ENCODE data around the gene ADAM10.

The ADAM10 gene

DNA sequence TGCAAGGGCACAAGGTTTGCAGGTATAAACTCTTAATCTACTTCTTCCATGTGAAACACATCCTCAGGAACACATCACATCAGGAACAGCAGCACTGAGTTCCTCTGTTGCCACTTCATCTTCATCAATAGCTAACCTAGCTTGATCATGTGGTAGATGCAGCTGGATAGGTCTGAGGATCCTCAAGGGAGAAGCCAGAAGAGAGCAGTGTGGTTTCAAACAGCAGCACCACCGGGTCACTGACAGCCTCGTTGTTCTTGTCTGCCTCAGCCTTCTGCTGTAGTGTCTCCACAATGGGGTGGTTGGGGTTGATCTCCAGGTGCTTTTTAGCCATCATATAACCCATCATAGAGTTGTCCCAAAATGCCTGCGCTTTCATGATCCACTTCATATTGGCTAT is 58.8 kb downstream of the ADAM10 start:
- H3K9ac ChIP-seq: no peak overlapping the region
- no peaks in the 10 kb centered on the region for H3K27me3 ChIP-seq (ENCODE audit: control insufficient read depth, insufficient read depth, low read length)

DNA sequence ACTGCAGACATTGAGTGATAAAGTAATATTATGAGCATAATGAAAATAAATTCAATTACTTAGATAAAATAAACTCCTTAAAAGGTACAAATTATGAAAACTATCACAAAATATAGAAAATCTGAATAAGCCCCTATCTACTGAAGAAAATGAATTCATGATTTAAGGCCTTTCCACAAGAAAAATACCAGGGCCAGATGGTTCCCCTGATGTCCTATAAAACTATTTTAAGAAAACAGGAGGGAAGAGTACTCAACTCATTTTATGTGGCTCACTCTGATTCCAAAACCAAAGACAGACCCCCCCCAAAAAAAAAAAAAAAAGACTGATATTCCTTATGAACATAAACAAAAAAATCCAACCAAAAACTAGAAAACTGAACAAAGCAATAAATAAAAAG is 59.9 kb downstream of the ADAM10 start:
- H2AFZ ChIP-seq: no peak overlapping the region
- no peak overlapping the region for H3K4me3 ChIP-seq (ENCODE audit: low read depth, low read length)
- H3K4me1 ChIP-seq: no peaks in the 10 kb centered on the region
- no peak overlapping the region for H3K9ac ChIP-seq
- no peaks in the 10 kb centered on the region for H3K9me3 ChIP-seq (ENCODE audit: control insufficient read depth, low read length)
- no peaks in the 10 kb centered on the region for H3K27me3 ChIP-seq (ENCODE audit: control insufficient read depth, insufficient read depth, low read length)
- peaks cover 4% of the 10 kb centered on the region for H3K79me2 ChIP-seq
- TF ChIP-seq, protein P1, sequence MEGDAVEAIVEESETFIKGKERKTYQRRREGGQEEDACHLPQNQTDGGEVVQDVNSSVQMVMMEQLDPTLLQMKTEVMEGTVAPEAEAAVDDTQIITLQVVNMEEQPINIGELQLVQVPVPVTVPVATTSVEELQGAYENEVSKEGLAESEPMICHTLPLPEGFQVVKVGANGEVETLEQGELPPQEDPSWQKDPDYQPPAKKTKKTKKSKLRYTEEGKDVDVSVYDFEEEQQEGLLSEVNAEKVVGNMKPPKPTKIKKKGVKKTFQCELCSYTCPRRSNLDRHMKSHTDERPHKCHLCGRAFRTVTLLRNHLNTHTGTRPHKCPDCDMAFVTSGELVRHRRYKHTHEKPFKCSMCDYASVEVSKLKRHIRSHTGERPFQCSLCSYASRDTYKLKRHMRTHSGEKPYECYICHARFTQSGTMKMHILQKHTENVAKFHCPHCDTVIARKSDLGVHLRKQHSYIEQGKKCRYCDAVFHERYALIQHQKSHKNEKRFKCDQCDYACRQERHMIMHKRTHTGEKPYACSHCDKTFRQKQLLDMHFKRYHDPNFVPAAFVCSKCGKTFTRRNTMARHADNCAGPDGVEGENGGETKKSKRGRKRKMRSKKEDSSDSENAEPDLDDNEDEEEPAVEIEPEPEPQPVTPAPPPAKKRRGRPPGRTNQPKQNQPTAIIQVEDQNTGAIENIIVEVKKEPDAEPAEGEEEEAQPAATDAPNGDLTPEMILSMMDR (IDR thresholded peaks at IDR 0.05): no peak
- no peaks in the 10 kb centered on the region for H3K36me3 ChIP-seq (ENCODE audit: control insufficient read depth, insufficient read depth, low read length)
- no peak overlapping the region for H3K4me2 ChIP-seq (ENCODE audit: low read length)
- no peak overlapping the region for H3K27ac ChIP-seq

More for the DNA sequence above, 58.8 kb downstream of the ADAM10 start:
- no peaks in the 10 kb centered on the region for H3K36me3 ChIP-seq (ENCODE audit: control insufficient read depth, insufficient read depth, low read length)
- H2AFZ ChIP-seq: no peak overlapping the region
- TF ChIP-seq, protein P1 (IDR thresholded peaks at IDR 0.05): no peak
- no peaks in the 10 kb centered on the region for H3K9me3 ChIP-seq (ENCODE audit: control insufficient read depth, low read length)
- no peak overlapping the region for H3K4me2 ChIP-seq (ENCODE audit: low read length)
- H3K27ac ChIP-seq: no peak overlapping the region
- H3K4me3 ChIP-seq (ENCODE audit: low read depth, low read length): no peak overlapping the region
- peaks cover 4% of the 10 kb centered on the region for H3K79me2 ChIP-seq
- H3K4me1 ChIP-seq: no peaks in the 10 kb centered on the region

GRCh38 chr15:58686286-58686685 is 63.2 kb downstream of the ADAM10 start:
- Histone ChIP-seq H3K36me3 (ENCODE audit: control insufficient read depth, insufficient read depth, low read length) (no peaks in the 10 kb centered on the region), H3K4me2 (ENCODE audit: low read length) (no peak overlapping the region), H3K9ac (no peak overlapping the region), H3K27me3 (ENCODE audit: control insufficient read depth, insufficient read depth, low read length) (no peaks in the 10 kb centered on the region), H2AFZ (no peak overlapping the region), H3K9me3 (ENCODE audit: control insufficient read depth, low read length) (no peaks in the 10 kb centered on the region), H3K27ac (no peak overlapping the region), H3K79me2 (no peaks in the 10 kb centered on the region), H3K4me3 (ENCODE audit: low read depth, low read length) (no peak overlapping the region), H3K4me1 (no peaks in the 10 kb centered on the region)
- TF ChIP-seq, protein P1 (IDR thresholded peaks at IDR 0.05): no peak

GRCh38 chr15:58684751-58685150 is 64.8 kb downstream of the ADAM10 start:
- Histone ChIP-seq H3K4me1 (no peaks in the 10 kb centered on the region), H3K36me3 (ENCODE audit: control insufficient read depth, insufficient read depth, low read length) (no peaks in the 10 kb centered on the region), H2AFZ (no peak overlapping the region), H3K27me3 (ENCODE audit: control insufficient read depth, insufficient read depth, low read length) (no peaks in the 10 kb centered on the region), H3K9me3 (ENCODE audit: control insufficient read depth, low read length) (no peaks in the 10 kb centered on the region), H3K4me3 (ENCODE audit: low read depth, low read length) (no peak overlapping the region), H3K27ac (no peak overlapping the region), H3K79me2 (no peaks in the 10 kb centered on the region), H3K4me2 (ENCODE audit: low read length) (no peak overlapping the region), H3K9ac (no peak overlapping the region)
- TF ChIP-seq, protein P1 (IDR thresholded peaks at IDR 0.05): no peak

DNA sequence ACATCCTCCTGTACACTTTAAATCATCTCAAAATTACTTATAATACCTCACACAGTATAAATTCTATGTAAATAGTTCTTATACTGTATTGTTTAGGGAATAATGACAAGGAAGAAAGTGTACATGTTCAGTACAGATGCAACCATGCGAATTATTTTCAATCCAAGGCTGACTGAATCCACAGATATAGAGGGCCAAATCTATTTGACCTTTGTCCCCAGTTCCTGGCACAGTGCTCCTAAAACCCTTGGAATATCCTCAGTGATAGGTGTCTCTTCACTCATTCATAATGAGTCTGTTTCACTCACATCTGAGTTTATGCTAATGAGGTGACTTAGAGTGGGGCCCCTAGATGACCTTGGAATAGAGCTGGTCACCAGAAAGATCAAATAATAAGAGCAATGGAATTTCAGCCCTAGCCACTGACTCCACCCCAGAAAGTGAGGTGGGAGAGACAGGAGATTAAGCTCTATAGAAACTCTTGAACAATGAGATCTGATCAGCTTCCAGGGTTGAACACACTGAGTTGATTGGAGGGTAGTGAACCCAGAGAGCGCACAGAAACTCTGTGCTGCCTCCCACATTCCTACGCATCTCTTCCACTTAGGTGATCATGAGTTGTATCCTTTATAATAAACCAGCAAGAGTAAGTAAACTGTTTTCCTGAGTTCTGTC is 65.3 kb downstream of the ADAM10 start:
- Histone ChIP-seq H3K27me3 (ENCODE audit: control insufficient read depth, insufficient read depth, low read length) (no peaks in the 10 kb centered on the region), H3K9ac (no peak overlapping the region), H3K4me2 (ENCODE audit: low read length) (no peak overlapping the region), H3K9me3 (ENCODE audit: control insufficient read depth, low read length) (no peaks in the 10 kb centered on the region), H3K4me3 (ENCODE audit: low read depth, low read length) (no peak overlapping the region), H3K27ac (no peak overlapping the region), H3K79me2 (no peaks in the 10 kb centered on the region), H2AFZ (no peak overlapping the region), H3K4me1 (no peaks in the 10 kb centered on the region), H3K36me3 (ENCODE audit: control insufficient read depth, insufficient read depth, low read length) (no peaks in the 10 kb centered on the region)
- TF ChIP-seq, protein P1 (IDR thresholded peaks at IDR 0.05): no peak

All from parathyroid adenoma (tissue), 2 donors.